Smooth muscle cell of the brain vasculature (primary cell): ENCODE data around the gene CNR2.
"Not testable (repeated sequence)": the region's sequence is repeated elsewhere in the genome, so short reads cannot be mapped to it uniquely, and the experiment has no call there.

ENCODE experiments used
- DNase-seq: peaks from one replicate; pipeline ENCODE4 v3.0.0-alpha.2; 2012; ENCODE audit warnings: low read depth, low spot score

Gene CNR2

GRCh38 chr1:23913212-23913880 lies at the start of gene CNR2:
TSS of gene CNR2 (minus strand) at chr1:23913362. CDS start at chr1:23875617, 37,745 bp downstream.
- DNase-seq: no peak

- DNase-seq: no peak
Observed at GRCh38 chr1:23960291-23961020, 47.3 kb upstream of the CNR2 start.

GRCh38 chr1:23959461-23960290 lies 46.5 kb upstream of the CNR2 start, which contains the start of gene PNRC2:
TSS of gene PNRC2 (plus strand) at chr1:23959828. CDS start at chr1:23961458, 1,630 bp downstream.
- peak; percentile 84 for DNase-seq

GRCh38 chr1:23958810-23959460 lies 45.8 kb upstream of the CNR2 start:
- peak; percentile 73 for DNase-seq

- not testable (repeated sequence) for DNase-seq
Observed at GRCh38 chr1:23958040-23958809, 45.1 kb upstream of the CNR2 start.

- DNase-seq: no peak
Observed at GRCh38 chr1:23957096-23957495, 43.9 kb upstream of the CNR2 start.

- no peak for DNase-seq
Observed at GRCh38 chr1:23953020-23953419, 39.9 kb upstream of the CNR2 start.

- no peak for DNase-seq
Observed at GRCh38 chr1:23947366-23947765, 34.2 kb upstream of the CNR2 start.

GRCh38 chr1:23936481-23937176 lies 23.5 kb upstream of the CNR2 start:
- DNase-seq: no peak

- no peak for DNase-seq
Observed at GRCh38 chr1:23931491-23931880, 18.3 kb upstream of the CNR2 start.

GRCh38 chr1:23930861-23931490 lies 17.8 kb upstream of the CNR2 start:
- DNase-seq: no peak

- DNase-seq: no peak
Observed at GRCh38 chr1:23930270-23930669, 17.1 kb upstream of the CNR2 start.

- no peak for DNase-seq
Observed at GRCh38 chr1:23928789-23929188, 15.6 kb upstream of the CNR2 start.

- no peak for DNase-seq
Observed at GRCh38 chr1:23927097-23927496, 13.9 kb upstream of the CNR2 start.

GRCh38 chr1:23925279-23925678 lies 12.1 kb upstream of the CNR2 start:
- DNase-seq: no peak

- no peak for DNase-seq
Observed at GRCh38 chr1:23924601-23925000, 11.4 kb upstream of the CNR2 start.

GRCh38 chr1:23923592-23924499 lies 10.7 kb upstream of the CNR2 start:
- DNase-seq: no peak

- no peak for DNase-seq
Observed at GRCh38 chr1:23922321-23922943, 9.3 kb upstream of the CNR2 start.
